Endothelial cell of umbilical vein (primary cell): ENCODE data around the gene DAB1. TPM values are rescaled to one million over a fixed set of nuclear protein-coding genes. Genes with fewer than 3 reads are reported as not detected.

Experiments
- BruUV-seq: library from RNA; stranded (reverse); fragments of 400-500 nt; replicated peaks from 2 replicates; lab custom pipeline; 2021; lab: Mats Ljungman, UMichigan
- CTCF ChIA-PET: fragments of 300-600, 350-600 bp; sonication (Branson Sonifier 250); formaldehyde crosslinking; loops from one replicate; lab custom pipeline; 2021; ENCODE audit warnings: antibody characterized with exemption, inconsistent platforms; lab: Charles Lee
- POLR2A ChIA-PET: fragments of 300-600, 350-600 bp; sonication (Branson Sonifier 250); formaldehyde crosslinking; loops from one replicate; lab custom pipeline; 2021; ENCODE audit warnings: antibody characterized with exemption, inconsistent platforms; lab: Charles Lee
- DNase-seq: peaks from one replicate; pipeline ENCODE4 v3.0.0-alpha.2; 2011; ENCODE audit warnings: low read depth, low spot score
- FAIRE-seq: peaks from 2 replicates; lab custom pipeline; 2011; peaks lifted over from hg19 to GRCh38; lab: Jason Lieb, UNC
- H2AFZ ChIP-seq: 2 replicates; pipeline ENCODE4 v1.6.0; 2012; ENCODE audit warnings: low read depth, low read length, control low read depth, inconsistent platforms
- H3K27ac ChIP-seq: 2 replicates; pipeline ENCODE4 v1.5.1; 2011; ENCODE audit warnings: low read depth, mild to moderate bottlenecking, control low read depth, low read length, moderate library complexity; ENCODE audit not compliant: insufficient read depth
- H3K27me3 ChIP-seq, 2 experiments: 2 replicates each; pipeline versions ENCODE4 v1.6.0 to v1.6.1; 2011; ENCODE audit warnings: low read length in 2 of 2, mixed read lengths in 1 of 2; ENCODE audit not compliant: control insufficient read depth in 2 of 2, insufficient read depth in 2 of 2
- H3K36me3 ChIP-seq, 2 experiments: 2 replicates in 1 of 2; 3 replicates in 1 of 2; pipeline ENCODE4 v1.5.1; 2011; ENCODE audit warnings: low read length in 2 of 2, mild to moderate bottlenecking in 1 of 2, moderate library complexity in 1 of 2; ENCODE audit not compliant: control insufficient read depth in 2 of 2, insufficient read depth in 2 of 2; ENCODE audit errors: extremely low read depth in 1 of 2
- H3K4me1 ChIP-seq: 3 replicates; pipeline ENCODE4 v1.5.1; 2011; ENCODE audit warnings: mild to moderate bottlenecking, low read length; ENCODE audit not compliant: control insufficient read depth, insufficient read depth; ENCODE audit errors: extremely low read depth
- H3K4me2 ChIP-seq: 2 replicates; pipeline ENCODE4 v1.6.1; 2011; ENCODE audit warnings: low read length, control low read depth, mixed read lengths; ENCODE audit not compliant: insufficient read depth
- H3K4me3 ChIP-seq, 3 experiments: fragments of 200-600 bp in 1 of 3; sonication (generic), shearing (Covaris generic) in 1 of 3; replicated peaks in 1 of 3; 2 replicates each; pipeline ENCODE4 v1.5.1; 2011 to 2016; ENCODE audit warnings: control low read depth in 3 of 3, low read length in 3 of 3, mild to moderate bottlenecking in 2 of 3, inconsistent platforms in 1 of 3, low read depth in 1 of 3, moderate library complexity in 1 of 3; ENCODE audit not compliant: insufficient read depth in 1 of 3
- H3K79me2 ChIP-seq: 2 replicates; pipeline ENCODE4 v1.6.0; 2012; ENCODE audit warnings: low read length, inconsistent platforms; ENCODE audit not compliant: control insufficient read depth, insufficient read depth
- H3K9ac ChIP-seq: replicated peaks from 2 replicates; pipeline ENCODE3; 2011; ENCODE audit warnings: low read length, control low read depth; ENCODE audit not compliant: insufficient read depth; ENCODE audit errors: extremely low read depth
- H3K9me1 ChIP-seq: replicated peaks from 3 replicates; pipeline ENCODE4 v1.6.0; 2011; ENCODE audit warnings: mild to moderate bottlenecking, low read length; ENCODE audit not compliant: control insufficient read depth, insufficient read depth; ENCODE audit errors: extremely low read depth
- H3K9me3 ChIP-seq: replicated peaks from 2 replicates; pipeline ENCODE4 v1.5.1; 2012; ENCODE audit warnings: low read length, inconsistent platforms; ENCODE audit not compliant: control insufficient read depth, insufficient read depth
- H4K20me1 ChIP-seq: replicated peaks from 2 replicates; pipeline ENCODE3; 2011; ENCODE audit warnings: mild to moderate bottlenecking, low read length; ENCODE audit not compliant: control insufficient read depth, insufficient read depth; ENCODE audit errors: extremely low read depth
- EZH2 ChIP-seq: IDR thresholded peaks from 2 replicates; pipeline ENCODE4 v1.6.1; 2012; ENCODE audit warnings: borderline replicate concordance, low read depth, mild to moderate bottlenecking, moderate library complexity, low read length, inconsistent platforms; ENCODE audit not compliant: severe bottlenecking
- FOS ChIP-seq: IDR thresholded peaks from 2 replicates; pipeline ENCODE4 v1.6.1; 2011; ENCODE audit warnings: mild to moderate bottlenecking, low read length, moderate library complexity, borderline replicate concordance; ENCODE audit not compliant: insufficient read depth
- GATA2 ChIP-seq: IDR thresholded peaks from 2 replicates; pipeline ENCODE4 v1.7.0; 2011; ENCODE audit warnings: low read depth, mild to moderate bottlenecking, moderate library complexity, mixed read lengths, low read length; ENCODE audit not compliant: insufficient read length, insufficient read depth
- JUN ChIP-seq: IDR thresholded peaks from 2 replicates; pipeline ENCODE4 v1.6.1; 2011; ENCODE audit warnings: borderline replicate concordance, low read depth; ENCODE audit not compliant: insufficient read length, insufficient read depth
- MYC ChIP-seq: IDR thresholded peaks from one replicate; pipeline ENCODE4 v1.6.1; 2011; ENCODE audit warnings: mild to moderate bottlenecking, low read depth, low read length
- POLR2A ChIP-seq: IDR thresholded peaks from 2 replicates; pipeline ENCODE4 v1.6.1; 2012; ENCODE audit warnings: low read depth, mild to moderate bottlenecking, control low read depth, low read length
- POLR2AphosphoS5 ChIP-seq: IDR thresholded peaks from 2 replicates; pipeline ENCODE4 v1.6.1; 2012; ENCODE audit warnings: low read depth, mild to moderate bottlenecking, control low read depth, low read length, moderate library complexity; ENCODE audit not compliant: insufficient read depth
- dilution Hi-C: fragments of 300-500 bp; cut with MboI; formaldehyde crosslinking; loops from one replicate; pipeline ENCODE4 v1.15.0; 2019; ENCODE audit warnings: low sequenced_read_pairs; ENCODE audit not compliant: extremely low pct_ligation_motif_present
- intact Hi-C: fragments of 100-400 bp; cut with micrococcal nuclease; formaldehyde crosslinking; loops from one replicate; pipeline ENCODE4 v1.10.0; 2022
- polyA plus RNA-seq, 4 experiments: library from polyadenylated mRNA; depleted of rRNA in 3 of 4; stranded (reverse) in 3 of 4; unstranded in 1 of 4; fragments of >200 nt; gene quantifications; 2 replicates each; pipeline versions ENCODE4 v1.2.1 to v1.2.3, GENCODE V29; 2011 to 2012; ENCODE audit warnings: missing spikeins in 1 of 4
- total RNA-seq: library from RNA; stranded (reverse); gene quantifications from 2 replicates; pipeline ENCODE4 v1.2.3, GENCODE V29; 2021
- TF ChIP-seq, protein P1 (sequence below), 2 donors: IDR thresholded peaks; 1 replicate in 1 of 2; 2 replicates in 1 of 2; pipeline ENCODE4 v1.5.1; 2011; ENCODE audit warnings: low read length in 2 of 2, mild to moderate bottlenecking in 2 of 2, moderate library complexity in 2 of 2, control low read depth in 1 of 2, inconsistent platforms in 1 of 2, low read depth in 1 of 2; ENCODE audit not compliant: insufficient read depth in 1 of 2; ENCODE audit errors: extremely low read depth in 1 of 2
- TF ChIP-seq, protein P2 (sequence below): IDR thresholded peaks from 2 replicates; pipeline ENCODE4 v1.6.1; 2011; ENCODE audit not compliant: insufficient read depth, insufficient read length

The DAB1 gene
- total and polyA plus RNA-seq, 2 donors (not counting 3 experiments of a cell fraction or from before 2014, with no cell fraction given): not detected

DNA sequence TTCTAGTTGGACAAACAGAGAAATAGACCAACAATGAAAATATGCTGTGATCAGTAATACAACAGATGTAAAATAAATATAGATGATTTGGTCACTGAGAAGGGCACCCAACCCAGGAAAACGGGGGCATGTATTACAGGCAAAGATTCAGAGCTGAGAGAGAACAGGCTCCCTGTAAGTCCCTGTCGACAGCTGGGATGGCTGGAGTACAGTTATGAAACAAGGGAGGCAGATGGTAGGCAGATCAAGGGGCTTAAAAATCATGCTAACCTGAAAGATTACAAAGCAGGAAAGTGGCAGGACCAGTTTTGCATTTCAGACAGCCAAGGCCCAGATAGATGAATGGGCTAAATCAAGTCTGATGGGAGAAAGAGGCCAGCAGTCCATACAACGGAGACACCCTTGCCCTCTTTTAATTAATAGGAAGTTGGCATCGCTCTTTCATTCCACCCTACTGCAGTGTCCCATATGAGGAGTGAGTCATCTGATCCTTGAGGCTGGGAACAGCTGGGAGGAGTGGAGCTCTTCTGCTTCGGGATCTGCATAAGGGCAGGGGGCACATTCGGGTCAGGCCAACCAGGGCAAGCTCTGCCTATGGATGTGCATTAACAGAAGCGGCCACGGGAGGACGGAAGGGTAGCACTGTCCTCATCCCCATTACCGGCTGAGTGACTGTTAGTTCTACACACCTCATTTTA is 171.1 kb downstream of the DAB1 start:
- Histone ChIP-seq H3K27ac (no peak overlapping the region), H2AFZ (no peak overlapping the region), H3K36me3 (no peaks in the 10 kb centered on the region), H3K4me3 (no peak overlapping the region), H3K27me3 (no peaks in the 10 kb centered on the region), H3K4me2 (no peak overlapping the region), H3K79me2 (no peaks in the 10 kb centered on the region), H3K4me1 (no peaks in the 10 kb centered on the region), H3K9ac (no peak overlapping the region), H3K9me1 (no peaks in the 10 kb centered on the region), H3K9me3 (no peaks in the 10 kb centered on the region), H4K20me1 (no peaks in the 10 kb centered on the region)
- FAIRE-seq: no peak
- ChIA-PET CTCF (no interaction called here), POLR2A (no interaction called here)
- BruUV-seq: no TSS peak
- intact Hi-C loops (no loop called here), dilution Hi-C loops (no loop called here)
- DNase-seq: no peak
- no peak for TF ChIP-seq FOS
- TF ChIP-seq EZH2: no peak
- no peak for TF ChIP-seq MYC
- TF ChIP-seq, protein P1, sequence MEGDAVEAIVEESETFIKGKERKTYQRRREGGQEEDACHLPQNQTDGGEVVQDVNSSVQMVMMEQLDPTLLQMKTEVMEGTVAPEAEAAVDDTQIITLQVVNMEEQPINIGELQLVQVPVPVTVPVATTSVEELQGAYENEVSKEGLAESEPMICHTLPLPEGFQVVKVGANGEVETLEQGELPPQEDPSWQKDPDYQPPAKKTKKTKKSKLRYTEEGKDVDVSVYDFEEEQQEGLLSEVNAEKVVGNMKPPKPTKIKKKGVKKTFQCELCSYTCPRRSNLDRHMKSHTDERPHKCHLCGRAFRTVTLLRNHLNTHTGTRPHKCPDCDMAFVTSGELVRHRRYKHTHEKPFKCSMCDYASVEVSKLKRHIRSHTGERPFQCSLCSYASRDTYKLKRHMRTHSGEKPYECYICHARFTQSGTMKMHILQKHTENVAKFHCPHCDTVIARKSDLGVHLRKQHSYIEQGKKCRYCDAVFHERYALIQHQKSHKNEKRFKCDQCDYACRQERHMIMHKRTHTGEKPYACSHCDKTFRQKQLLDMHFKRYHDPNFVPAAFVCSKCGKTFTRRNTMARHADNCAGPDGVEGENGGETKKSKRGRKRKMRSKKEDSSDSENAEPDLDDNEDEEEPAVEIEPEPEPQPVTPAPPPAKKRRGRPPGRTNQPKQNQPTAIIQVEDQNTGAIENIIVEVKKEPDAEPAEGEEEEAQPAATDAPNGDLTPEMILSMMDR (IDR thresholded peaks at IDR 0.05; ENCODE audit: extremely low read depth in 1 of 2, insufficient read depth in 1 of 2, low read depth in 1 of 2, low read length in 2 of 2): no peak
- no peak for TF ChIP-seq JUN
- no peak for TF ChIP-seq POLR2A
- no peak for TF ChIP-seq POLR2AphosphoS5
- TF ChIP-seq, protein P2, sequence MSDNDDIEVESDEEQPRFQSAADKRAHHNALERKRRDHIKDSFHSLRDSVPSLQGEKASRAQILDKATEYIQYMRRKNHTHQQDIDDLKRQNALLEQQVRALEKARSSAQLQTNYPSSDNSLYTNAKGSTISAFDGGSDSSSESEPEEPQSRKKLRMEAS: no peak
- TF ChIP-seq GATA2: no peak
